GM15510 (cell line): ENCODE results near the gene SUSD5.

Experiments used
- POLR2A ChIP-seq: IDR thresholded peaks from 3 replicates; pipeline ENCODE4 v1.6.1; 2011; ENCODE audit warnings: borderline replicate concordance; ENCODE audit not compliant: insufficient read length; ENCODE audit errors: extremely low read depth

Gene SUSD5

DNA sequence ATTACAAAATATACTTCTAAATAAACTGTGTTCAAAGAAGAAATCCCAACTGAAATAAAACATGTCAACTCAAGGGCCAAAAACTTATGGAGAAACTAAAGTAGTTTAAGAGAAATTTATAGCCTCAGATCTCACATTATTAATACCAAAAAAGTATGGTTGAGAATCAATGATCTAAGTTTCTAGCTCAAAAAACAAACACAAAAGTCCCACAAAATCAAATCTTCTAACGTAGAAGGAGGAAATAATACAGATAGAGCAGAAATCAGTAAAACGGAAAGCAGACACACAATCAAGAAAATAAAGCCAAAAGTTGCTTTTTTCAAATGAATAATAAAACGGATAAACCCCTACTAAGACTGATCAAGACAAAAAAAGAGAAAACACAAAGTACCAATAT lies 2.9 kb downstream of the SUSD5 start:
- TF ChIP-seq POLR2A, result no peak

DNA sequence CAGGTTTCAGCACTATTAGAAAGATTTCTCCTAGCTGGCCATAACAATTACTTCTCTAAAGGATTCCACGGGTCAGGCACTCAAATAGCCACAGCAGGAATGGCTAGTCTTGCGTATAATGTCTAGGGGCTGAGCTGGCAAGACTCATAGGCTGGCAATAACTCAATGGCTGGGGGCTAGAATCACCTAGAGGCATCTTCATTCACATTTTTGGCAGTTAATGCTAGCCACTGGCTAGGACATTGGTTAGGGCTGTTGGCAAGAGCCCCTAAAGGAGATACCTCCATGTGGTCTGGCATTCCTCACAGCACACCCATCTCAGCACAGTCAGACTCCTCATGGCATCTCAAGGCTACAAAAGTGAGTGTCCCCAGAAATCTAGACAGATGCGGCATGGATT lies 6.2 kb downstream of the SUSD5 start:
- no peak for TF ChIP-seq POLR2A

DNA sequence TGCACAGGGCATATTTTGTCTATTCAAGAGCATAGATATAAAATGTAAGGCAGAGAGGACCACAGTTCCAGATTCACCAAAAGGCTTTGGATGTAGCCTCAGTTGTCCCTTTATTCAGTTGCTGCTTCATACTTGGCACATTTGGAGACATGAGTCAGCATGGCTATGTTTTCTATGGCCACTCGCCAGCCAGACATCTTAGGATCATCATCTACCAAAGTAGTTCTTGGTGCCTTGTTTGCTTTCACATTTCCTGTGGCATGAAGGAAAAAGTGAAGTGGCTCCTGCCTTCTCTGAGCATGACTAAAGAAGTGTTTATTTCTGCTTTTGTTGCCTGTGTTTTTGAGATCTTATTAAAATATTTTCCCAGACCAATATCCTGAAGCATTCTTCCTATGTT lies 7.2 kb downstream of the SUSD5 start:
- TF ChIP-seq POLR2A, result no peak

- no peak for TF ChIP-seq POLR2A
Measured at GRCh38 chr3:33209357-33209756, 9.3 kb downstream of the SUSD5 start.

DNA sequence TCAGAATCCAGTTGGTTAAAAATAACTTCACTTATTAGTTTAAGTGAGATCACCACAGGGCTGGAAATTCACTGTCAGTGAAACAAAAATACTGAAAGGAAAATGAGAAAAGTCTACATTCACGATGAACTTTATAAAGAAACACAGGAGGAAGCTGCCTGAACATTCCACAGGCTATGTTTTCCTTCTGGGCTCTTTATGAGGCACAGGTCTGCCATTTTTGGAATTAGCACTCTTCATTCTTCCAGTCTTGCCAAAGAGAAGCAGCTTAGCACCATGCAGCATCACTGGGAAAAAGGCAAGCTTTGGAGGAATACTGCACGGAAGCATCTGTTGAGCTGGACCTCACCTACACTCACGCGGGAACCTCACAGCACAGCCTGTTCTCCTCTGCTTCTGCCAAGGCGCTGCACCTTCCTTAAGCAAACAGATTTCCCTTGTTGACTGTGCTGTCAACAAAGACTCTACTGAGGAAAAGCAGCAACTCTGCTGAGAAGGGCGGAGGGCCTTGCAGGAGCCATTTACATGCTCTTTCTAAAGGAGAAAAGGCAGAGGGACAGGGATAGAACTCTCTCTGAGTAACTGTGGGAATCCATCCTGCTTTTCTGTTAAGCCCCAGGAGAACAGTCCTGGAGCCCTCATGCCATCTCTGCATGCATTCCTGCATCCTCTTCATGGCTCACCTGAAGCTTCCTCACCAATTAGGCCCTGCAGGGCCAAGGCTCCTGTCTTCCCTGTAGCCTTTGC lies 15.7 kb downstream of the SUSD5 start:
- no peak for TF ChIP-seq POLR2A

GRCh38 chr3:33201195-33201594 lies 17.4 kb downstream of the SUSD5 start:
- TF ChIP-seq POLR2A, result no peak

DNA sequence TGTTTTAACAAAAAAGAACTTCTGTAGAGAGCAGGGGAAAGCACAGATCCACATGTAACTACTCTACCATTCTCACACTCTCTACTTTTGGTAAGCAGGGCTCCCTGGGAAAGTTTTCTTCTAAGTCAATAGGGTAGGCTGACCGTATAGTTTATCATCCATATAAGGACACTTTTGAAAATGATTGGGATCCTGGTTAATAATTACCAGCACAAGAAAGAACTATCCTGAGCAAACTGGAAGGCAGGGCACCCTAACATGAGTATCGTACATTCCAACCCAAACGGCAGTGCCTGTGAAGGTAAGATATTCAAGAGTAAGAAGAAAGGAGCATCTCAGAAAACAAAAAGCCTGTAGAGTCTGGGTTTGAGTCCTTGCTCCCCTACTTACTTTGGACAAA lies 22.1 kb downstream of the SUSD5 start:
- TF ChIP-seq POLR2A, result no peak

- no peak for TF ChIP-seq POLR2A
Measured at GRCh38 chr3:33194303-33194702, 24.3 kb downstream of the SUSD5 start.

GRCh38 chr3:33187368-33187634 lies 31.3 kb downstream of the SUSD5 start:
- TF ChIP-seq POLR2A, result no peak

DNA sequence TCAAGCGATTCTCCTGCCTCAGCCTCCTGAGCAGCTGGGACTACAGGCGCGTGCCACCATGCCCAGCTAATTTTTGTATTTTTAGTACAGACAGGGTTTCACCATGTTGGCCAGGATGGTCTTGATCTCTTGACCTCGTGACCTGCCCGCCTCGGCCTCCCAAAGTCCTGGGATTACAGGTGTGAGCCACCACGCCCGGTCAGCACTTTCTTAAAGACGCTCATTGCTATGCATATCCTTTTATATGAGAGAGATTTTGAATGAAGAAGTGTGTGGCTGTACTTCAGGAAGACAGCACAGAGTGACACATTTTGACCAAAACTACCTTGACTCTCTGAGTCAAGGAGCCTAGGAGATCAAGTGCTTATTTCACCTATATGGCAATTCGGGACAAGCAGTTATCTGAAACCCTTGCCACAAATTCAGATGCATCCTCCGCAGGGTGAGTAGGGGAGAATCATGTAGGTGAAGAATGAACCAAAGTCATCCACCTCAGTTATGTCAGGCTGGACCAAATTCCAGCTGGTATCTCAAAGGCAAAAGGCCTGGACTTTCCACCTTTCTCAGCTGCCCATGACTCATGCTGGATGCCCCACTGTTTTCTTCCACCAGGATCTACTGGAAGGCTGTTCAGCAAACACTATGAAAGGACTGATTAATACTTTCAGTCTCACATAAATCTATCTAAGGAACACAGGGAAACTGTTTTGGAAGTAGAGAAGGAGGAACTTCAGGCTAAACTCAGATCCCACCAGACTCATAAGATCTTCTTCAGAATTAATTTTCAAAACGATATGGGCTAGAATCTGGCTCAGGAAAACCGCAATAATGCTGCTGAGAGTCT lies 31.9 kb downstream of the SUSD5 start:
- TF ChIP-seq POLR2A, result no peak

GRCh38 chr3:33184863-33185262 lies 33.7 kb downstream of the SUSD5 start:
- TF ChIP-seq POLR2A, result no peak

DNA sequence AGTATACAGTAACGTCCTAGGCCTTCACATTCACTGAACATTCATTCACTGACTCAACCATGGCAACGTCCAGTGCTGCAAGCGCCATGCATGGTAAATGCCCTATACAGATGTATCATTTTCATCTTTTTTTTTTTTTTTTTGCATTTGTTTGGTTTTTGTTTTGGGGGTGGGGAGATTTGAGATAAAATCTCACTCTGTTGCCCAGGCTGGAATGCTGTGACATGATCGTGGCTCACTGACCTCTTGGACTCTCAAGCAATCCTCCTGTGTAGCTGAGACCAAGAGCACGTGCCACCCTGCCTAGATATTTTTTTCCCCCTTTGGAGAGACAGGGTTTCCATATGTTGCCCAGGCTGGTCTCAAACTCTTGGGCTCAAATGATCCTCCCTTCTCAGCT lies 37.4 kb downstream of the SUSD5 start:
- no peak for TF ChIP-seq POLR2A

DNA sequence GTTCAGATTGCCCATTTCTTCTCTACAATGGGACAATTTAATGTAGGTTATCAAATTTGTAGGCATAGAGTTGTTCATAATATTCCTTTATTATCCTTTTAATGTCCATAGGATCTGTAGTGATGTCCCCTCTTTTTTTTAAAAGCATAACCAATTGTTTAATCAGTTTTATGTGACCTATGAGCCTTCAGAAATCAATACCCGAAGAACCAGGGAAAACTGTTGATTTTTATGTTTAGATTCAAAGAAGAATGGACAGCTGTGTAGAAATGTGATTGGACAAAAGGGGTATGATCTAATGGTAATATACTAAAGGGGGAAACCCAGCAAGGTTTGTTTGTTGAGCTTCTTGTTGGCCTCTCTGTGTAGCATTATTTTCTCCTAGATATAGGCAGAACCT lies 39.5 kb downstream of the SUSD5 start:
- no peak for TF ChIP-seq POLR2A

GRCh38 chr3:33174711-33175414 lies 43.7 kb downstream of the SUSD5 start:
- no peak for TF ChIP-seq POLR2A

GRCh38 chr3:33174095-33174494 lies 44.5 kb downstream of the SUSD5 start:
- TF ChIP-seq POLR2A, result no peak
